Natural killer cell (primary cell): ENCODE data around the gene TRIM56. TPM values are rescaled to one million over a fixed set of nuclear protein-coding genes. Genes with fewer than 3 reads are reported as not detected.

Experiments used
- ATAC-seq, 3 donors: fragments of 150-1000 bp in 2 of 3; fragments of 200-7000 bp in 1 of 3; cut with Tn5 transposase; 1 replicate in 1 of 3; 2 replicates in 2 of 3; pipeline ENCODE4 v1.10.0; 2021; ENCODE audit warnings: mild to moderate bottlenecking in 2 of 3, moderate library complexity in 2 of 3
- DNase-seq, 2 donors: peaks; one replicate each; pipeline versions ENCODE4 v3.0.0 to v3.0.0-alpha.2; 2013 to 2021; ENCODE audit warnings: mixed read lengths in 1 of 2
- H3K27ac ChIP-seq: one replicate; pipeline ENCODE4 v1.5.1; 2013; ENCODE audit warnings: mild to moderate bottlenecking, low read length
- H3K27me3 ChIP-seq: one replicate; pipeline ENCODE4 v1.6.1; 2013; ENCODE audit warnings: low read length; ENCODE audit not compliant: control insufficient read depth, insufficient read depth
- H3K36me3 ChIP-seq: one replicate; pipeline ENCODE4 v1.6.1; 2013; ENCODE audit warnings: low read length; ENCODE audit not compliant: control insufficient read depth, insufficient read depth
- H3K4me1 ChIP-seq: one replicate; pipeline ENCODE4 v1.6.1; 2013; ENCODE audit warnings: low read length; ENCODE audit not compliant: control insufficient read depth, insufficient read depth
- H3K4me3 ChIP-seq: one replicate; pipeline ENCODE4 v1.5.1; 2013; ENCODE audit warnings: low read length
- H3K9me3 ChIP-seq: one replicate; pipeline ENCODE4 v1.6.1; 2013; ENCODE audit warnings: low read length; ENCODE audit not compliant: control insufficient read depth, insufficient read depth
- H3K27ac Mint-ChIP-seq, 2 donors: one replicate each; pipeline ENCODE4 v1.8.0; 2022; ENCODE audit warnings: mild to moderate bottlenecking in 2 of 2, mixed read lengths in 2 of 2, moderate library complexity in 1 of 2
- H3K27me3 Mint-ChIP-seq, 2 donors: one replicate each; pipeline ENCODE4 v1.8.0; 2022; ENCODE audit warnings: low read depth in 2 of 2, mixed read lengths in 2 of 2
- H3K36me3 Mint-ChIP-seq: one replicate; pipeline ENCODE4 v1.8.0; 2022; ENCODE audit warnings: mixed read lengths
- H3K4me1 Mint-ChIP-seq, 2 donors: one replicate each; pipeline ENCODE4 v1.8.0; 2022; ENCODE audit warnings: mixed read lengths in 2 of 2
- H3K4me3 Mint-ChIP-seq: one replicate; pipeline ENCODE4 v1.8.0; 2022; ENCODE audit warnings: mild to moderate bottlenecking, moderate library complexity, mixed read lengths
- H3K9me3 Mint-ChIP-seq, 2 donors: one replicate each; pipeline ENCODE4 v1.8.0; 2022; ENCODE audit warnings: mixed read lengths in 2 of 2
- WGBS: methylation state at CpG from one replicate; pipeline ENCODE4 v1.1.7; 2013; ENCODE audit warnings: missing lambda C conversion rate; ENCODE audit not compliant: insufficient coverage; 5-methylcytosine and 5-hydroxymethylcytosine counted together
- intact Hi-C: fragments of 100-400 bp; cut with micrococcal nuclease; formaldehyde crosslinking; loops from one replicate; pipeline ENCODE4 v1.14.2; 2022
- total RNA-seq, 4 donors: library from RNA; stranded (reverse); fragments of 120-200 nt in 1 of 4; gene quantifications; one replicate each; pipeline versions ENCODE4 v1.2.3 to v1.2.4, GENCODE V29; 2013 to 2022
- TF ChIP-seq, protein P1 (sequence below): fragments of 200-600 bp; IDR thresholded peaks from one replicate; pipeline ENCODE4 v1.8.0; 2022; ENCODE audit warnings: antibody characterized with exemption

Gene TRIM56
- total RNA-seq, 3 donors from 2014 or later (not counting 1 experiment from before 2014, with no cell fraction given), result 53.6 to 75.8 (median 63.9) TPM

DNA sequence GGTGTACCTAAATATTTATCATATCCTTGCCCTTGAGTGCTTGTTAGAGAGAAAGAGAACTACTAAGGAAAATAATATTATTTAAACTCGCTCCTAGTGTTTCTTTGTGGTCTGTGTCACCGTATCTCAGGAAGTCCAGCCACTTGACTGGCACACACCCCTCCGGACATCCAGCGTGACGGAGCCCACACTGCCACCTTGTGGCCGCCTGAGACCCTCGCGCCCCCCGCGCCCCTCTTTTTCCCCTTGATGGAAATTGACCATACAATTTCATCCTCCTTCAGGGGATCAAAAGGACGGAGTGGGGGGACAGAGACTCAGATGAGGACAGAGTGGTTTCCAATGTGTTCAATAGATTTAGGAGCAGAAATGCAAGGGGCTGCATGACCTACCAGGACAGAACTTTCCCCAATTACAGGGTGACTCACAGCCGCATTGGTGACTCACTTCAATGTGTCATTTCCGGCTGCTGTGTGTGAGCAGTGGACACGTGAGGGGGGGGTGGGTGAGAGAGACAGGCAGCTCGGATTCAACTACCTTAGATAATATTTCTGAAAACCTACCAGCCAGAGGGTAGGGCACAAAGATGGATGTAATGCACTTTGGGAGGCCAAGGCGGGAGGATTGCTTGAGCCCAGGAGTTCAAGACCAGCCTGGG lies 53.1 kb downstream of the TRIM56 start:
- Histone ChIP-seq H3K36me3 (no peaks in the 10 kb centered on the region), H3K4me1 (peaks cover 22% of the 10 kb centered on the region), H3K27ac (peak overlapping the region; percentile 68), H3K9me3 (no peaks in the 10 kb centered on the region), H3K4me3 (no peak overlapping the region), H3K27me3 (no peaks in the 10 kb centered on the region)
- WGBS, result 0% methylated on average over 13 of the region's 16 CpGs
- Mint-ChIP-seq H3K27ac (peak overlapping the region; percentile 88 to 98), H3K9me3 (no peaks in the 10 kb centered on the region), H3K27me3 (peaks cover 0 to 3% of the 10 kb centered on the region in 2 donors), H3K4me3 (peak overlapping the region; percentile 67), H3K4me1 (peaks cover 21 to 33% of the 10 kb centered on the region in 2 donors), H3K36me3 (no peaks in the 10 kb centered on the region)
- DNase-seq (peak; percentile 85 to 87), ATAC-seq (peak; percentile 85 to 99 (median 97))
- intact Hi-C loops, result loop anchor here (1.0 kb wide), 1 partner anchor 27 kb away; the partner anchor contains the start of gene VGF
- TF ChIP-seq, protein P1, sequence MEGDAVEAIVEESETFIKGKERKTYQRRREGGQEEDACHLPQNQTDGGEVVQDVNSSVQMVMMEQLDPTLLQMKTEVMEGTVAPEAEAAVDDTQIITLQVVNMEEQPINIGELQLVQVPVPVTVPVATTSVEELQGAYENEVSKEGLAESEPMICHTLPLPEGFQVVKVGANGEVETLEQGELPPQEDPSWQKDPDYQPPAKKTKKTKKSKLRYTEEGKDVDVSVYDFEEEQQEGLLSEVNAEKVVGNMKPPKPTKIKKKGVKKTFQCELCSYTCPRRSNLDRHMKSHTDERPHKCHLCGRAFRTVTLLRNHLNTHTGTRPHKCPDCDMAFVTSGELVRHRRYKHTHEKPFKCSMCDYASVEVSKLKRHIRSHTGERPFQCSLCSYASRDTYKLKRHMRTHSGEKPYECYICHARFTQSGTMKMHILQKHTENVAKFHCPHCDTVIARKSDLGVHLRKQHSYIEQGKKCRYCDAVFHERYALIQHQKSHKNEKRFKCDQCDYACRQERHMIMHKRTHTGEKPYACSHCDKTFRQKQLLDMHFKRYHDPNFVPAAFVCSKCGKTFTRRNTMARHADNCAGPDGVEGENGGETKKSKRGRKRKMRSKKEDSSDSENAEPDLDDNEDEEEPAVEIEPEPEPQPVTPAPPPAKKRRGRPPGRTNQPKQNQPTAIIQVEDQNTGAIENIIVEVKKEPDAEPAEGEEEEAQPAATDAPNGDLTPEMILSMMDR, result peak; percentile 92

- Histone ChIP-seq H3K27me3 (peaks cover 3% of the 10 kb centered on the region), H3K4me1 (peaks cover 26% of the 10 kb centered on the region), H3K27ac (no peak overlapping the region), H3K4me3 (no peak overlapping the region), H3K36me3 (no peaks in the 10 kb centered on the region), H3K9me3 (no peaks in the 10 kb centered on the region)
- Mint-ChIP-seq H3K36me3 (no peaks in the 10 kb centered on the region), H3K4me3 (no peak overlapping the region), H3K27ac (peak overlapping the region; percentile 23 to 98), H3K4me1 (peaks cover 26 to 42% of the 10 kb centered on the region in 2 donors), H3K27me3 (peaks cover 15 to 17% of the 10 kb centered on the region in 2 donors), H3K9me3 (no peaks in the 10 kb centered on the region)
- 79% methylated on average over 2 of the region's 3 CpGs for WGBS
- DNase-seq (no peak), ATAC-seq (no peak)
- TF ChIP-seq, protein P1, result no peak
- intact Hi-C loops, result no loop called here
These were observed 55.0 kb downstream of the TRIM56 start for GRCh38 chr7:101140339-101140699.

DNA sequence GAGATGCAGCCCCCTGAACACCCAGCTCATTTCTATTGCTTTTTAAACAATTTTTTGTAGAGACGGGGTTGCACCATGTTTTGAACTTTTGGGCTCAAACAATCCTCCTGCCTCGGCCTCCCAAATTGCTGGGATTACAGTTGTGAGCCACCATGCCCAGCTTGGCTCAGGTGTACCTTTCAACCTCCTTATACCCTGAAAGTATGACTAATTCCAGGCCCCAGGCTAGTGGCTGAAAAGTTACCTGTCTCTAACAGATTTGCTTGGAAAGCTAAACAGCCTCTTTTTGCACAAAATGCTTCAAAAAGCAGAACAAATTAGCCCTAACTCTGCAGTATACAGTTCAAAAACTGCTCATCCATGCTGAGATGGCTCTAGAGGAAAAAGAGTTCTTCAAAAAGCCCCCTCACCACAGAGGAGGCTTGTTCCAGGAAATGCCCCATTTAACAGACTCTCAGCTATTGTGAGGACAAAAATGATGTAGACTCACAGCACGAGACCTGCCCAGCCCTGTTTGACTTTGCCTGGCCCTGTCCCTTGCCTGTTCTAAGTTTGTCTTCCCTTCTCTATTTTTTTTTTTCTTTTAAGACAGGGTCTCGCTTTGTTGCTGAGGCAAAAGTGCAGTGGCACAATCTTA lies 55.6 kb downstream of the TRIM56 start:
- H3K27me3 ChIP-seq, result peaks cover 3% of the 10 kb centered on the region
- H3K9me3 ChIP-seq, result no peaks in the 10 kb centered on the region
- no peak for ATAC-seq
- Mint-ChIP-seq H3K27ac (peak overlapping the region; percentile 65 to 98), H3K4me1 (peaks cover 26 to 42% of the 10 kb centered on the region in 2 donors), H3K36me3 (no peaks in the 10 kb centered on the region), H3K27me3 (peaks cover 15 to 18% of the 10 kb centered on the region in 2 donors), H3K4me3 (no peak overlapping the region), H3K9me3 (no peaks in the 10 kb centered on the region)
- intact Hi-C loops, result no loop called here
- H3K4me1 ChIP-seq, result peaks cover 27% of the 10 kb centered on the region
- TF ChIP-seq, protein P1, result no peak
- no peaks in the 10 kb centered on the region for H3K36me3 ChIP-seq
- H3K27ac ChIP-seq, result no peak overlapping the region
- DNase-seq, result no peak
- WGBS, result 79% methylated on average over 4 of the region's 4 CpGs
- no peak overlapping the region for H3K4me3 ChIP-seq

Other genes with a start within 250 kb of the TRIM56 start
- 10 to 100 TPM; 35.0 to 44.2 (median 38.1) TPM for gene SLC12A9, start 232.8 kb upstream of the TRIM56 start, total RNA-seq
- gene TRIP6, start 218.1 kb upstream of the TRIM56 start, total RNA-seq, result 1 to 10 TPM; 1.1 to 3.5 (median 1.5) TPM
- gene SRRT, start 210.4 kb upstream of the TRIM56 start, total RNA-seq, result 100 to 1,000 TPM; 281 to 307 (median 288) TPM
- gene UFSP1, start 195.8 kb upstream of the TRIM56 start, total RNA-seq, result 1 to 10 TPM; 1.0 to 1.9 (median 1.3) TPM
- gene ACHE, start 189.6 kb upstream of the TRIM56 start, total RNA-seq, result under 1 TPM; 0.18 to 0.84 (median 0.47) TPM
- gene MUC3A, start 135.9 kb upstream of the TRIM56 start, total RNA-seq, result under 1 TPM in 1 of 3 donors, not detected in 2; 0.24 TPM
- gene MUC12, start 115.9 kb upstream of the TRIM56 start, total RNA-seq, result 1 to 10 TPM in 2 of 3 donors, not detected in 1; 1.2 to 4.6 TPM
- not detected for gene MUC17, start 65.4 kb upstream of the TRIM56 start, total RNA-seq
- gene SERPINE1, start 41.6 kb downstream of the TRIM56 start, total RNA-seq, result 1 to 10 TPM in 2 of 3 donors, under 1 TPM in 1; 0.48 to 5.5 (median 1.1) TPM
- gene AP1S1, start 69.0 kb downstream of the TRIM56 start, total RNA-seq, result 1 to 10 TPM; 4.3 to 7.0 (median 5.0) TPM
- not detected for gene VGF, start 80.1 kb downstream of the TRIM56 start, total RNA-seq
- not detected for gene NAT16, start 94.8 kb downstream of the TRIM56 start, total RNA-seq
- gene MOGAT3, start 115.6 kb downstream of the TRIM56 start, total RNA-seq, result not detected
- gene PLOD3, start 132.1 kb downstream of the TRIM56 start, total RNA-seq, result 10 to 100 TPM; 41.7 to 54.5 (median 45.0) TPM
- gene ZNHIT1, start 132.7 kb downstream of the TRIM56 start, total RNA-seq, result 10 to 100 TPM; 53.7 to 63.5 (median 60.9) TPM
- 10 to 100 TPM; 13.7 to 22.0 (median 19.3) TPM for gene CLDN15, start 152.3 kb downstream of the TRIM56 start, total RNA-seq
- 100 to 1,000 TPM in 2 of 3 donors, 10 to 100 TPM in 1; 99.9 to 119 (median 105) TPM for gene FIS1, start 159.6 kb downstream of the TRIM56 start, total RNA-seq
- gene IFT22, start 236.3 kb downstream of the TRIM56 start, total RNA-seq, result 1 to 10 TPM; 2.9 to 3.8 (median 3.7) TPM